ENCODE measurements around the gene CHTF8. TPM values are rescaled to one million over a fixed set of nuclear protein-coding genes. Genes with fewer than 3 reads are reported as not detected.

The CHTF8 gene
- total and polyA plus RNA-seq, 10 donors: 46.9 to 125 (median 88.5) TPM

DNA sequence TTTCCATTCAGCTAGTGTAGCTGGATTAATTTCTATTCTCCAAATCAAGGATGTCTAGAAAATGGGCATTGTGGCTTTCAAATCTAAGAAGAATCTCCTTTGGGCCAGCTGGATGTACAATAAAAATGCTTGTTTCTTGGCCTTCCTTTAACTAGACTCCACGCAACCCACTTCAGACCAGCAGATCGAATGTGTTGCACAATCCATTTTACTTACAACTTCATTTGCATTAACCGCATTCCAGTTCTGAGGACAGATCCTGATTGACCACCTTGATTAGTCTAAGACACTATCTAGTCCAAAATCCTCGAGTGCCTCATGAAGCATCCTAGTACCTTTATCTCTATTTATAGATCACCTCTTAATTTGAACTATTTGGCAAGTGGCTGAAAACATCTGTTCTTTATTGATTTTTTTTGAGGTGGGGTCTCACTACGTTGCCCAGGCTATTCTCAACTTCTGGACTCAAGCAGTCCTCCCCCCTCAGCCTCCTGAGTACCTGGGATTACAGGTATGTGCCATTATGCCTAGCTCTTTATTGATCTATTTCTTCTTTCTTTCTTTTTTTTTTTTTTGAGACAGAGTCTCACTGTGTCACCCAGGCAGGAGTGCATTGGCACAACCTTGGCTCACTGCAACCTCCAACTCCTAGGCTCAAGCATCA lies 47.2 kb downstream of the CHTF8 start:
- H3K4me1 ChIP-seq: no peaks in the 10 kb centered on the region
- H3K9me3 ChIP-seq: no peaks in the 10 kb centered on the region
- no peak overlapping the region for H3K4me3 ChIP-seq
- no peak overlapping the region for H3K27ac ChIP-seq
- intact Hi-C loops (cut with DNase I; ENCODE audit: low total_unique reads): no loop called here
- no peak for TF ChIP-seq POLR2AphosphoS5 (IDR thresholded peaks at IDR 0.05)
- no peak for TF ChIP-seq POLR2A (IDR thresholded peaks at IDR 0.05)
- TF ChIP-seq CTCF (IDR thresholded peaks at IDR 0.05 in 8 of 11, conservative IDR thresholded peaks at IDR 0.05 in 3 of 11): no peak
- no peaks in the 10 kb centered on the region for H3K27me3 ChIP-seq (replicated peaks in 1 of 7)
- 75 to 83% (median 82%) methylated on average over 5 of the region's 5 CpGs for WGBS, 5 donors
- H3K36me3 ChIP-seq: peaks cover 0 to 37% (median 15%) of the 10 kb centered on the region in 6 donors
- DNase-seq: no peak

DNA sequence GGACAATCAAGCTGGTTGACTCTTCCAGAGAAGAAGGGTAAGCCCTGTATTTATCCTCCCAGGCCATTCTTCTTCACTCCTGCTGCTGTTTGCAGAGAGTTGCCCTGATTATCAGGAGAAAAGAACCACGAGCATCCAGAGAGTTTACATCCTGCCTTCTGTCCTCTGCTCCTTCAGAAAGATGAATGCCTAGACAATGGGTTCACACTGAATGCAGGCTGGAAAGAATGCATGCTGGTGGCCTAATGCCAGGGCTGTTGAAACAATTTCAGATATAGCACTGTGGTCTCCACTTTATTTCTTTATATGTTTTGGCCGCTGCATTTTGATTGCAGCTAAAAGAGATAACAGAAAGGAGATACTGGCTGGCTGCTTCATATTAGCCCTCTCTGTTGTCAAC lies 48.1 kb downstream of the CHTF8 start:
- TF ChIP-seq POLR2A (IDR thresholded peaks at IDR 0.05): no peak
- no peak for TF ChIP-seq CTCF (IDR thresholded peaks at IDR 0.05 in 8 of 11, conservative IDR thresholded peaks at IDR 0.05 in 3 of 11)
- no peak for TF ChIP-seq POLR2AphosphoS5 (IDR thresholded peaks at IDR 0.05)
- no peak for DNase-seq
- intact Hi-C loops (cut with DNase I; ENCODE audit: low total_unique reads): no loop called here
- Histone ChIP-seq H3K9me3 (no peaks in the 10 kb centered on the region), H3K27ac (no peak overlapping the region), H3K27me3 (replicated peaks in 1 of 7) (no peaks in the 10 kb centered on the region), H3K4me3 (no peak overlapping the region), H3K36me3 (peaks cover 0 to 37% (median 15%) of the 10 kb centered on the region in 6 donors), H3K4me1 (no peaks in the 10 kb centered on the region)
- WGBS, 5 donors: 86 to 93% (median 91%) methylated on average over 2 of the region's 2 CpGs

GRCh38 chr16:69083306-69083941 lies 49.0 kb downstream of the CHTF8 start:
- DNase-seq: no peak
- WGBS, 5 donors: 91 to 96% (median 93%) methylated on average over 11 to 16 of the region's 16 CpGs
- H3K27me3 ChIP-seq (replicated peaks in 1 of 7): no peaks in the 10 kb centered on the region

More at GRCh38 chr16:69083306-69083941, 49.0 kb downstream of the CHTF8 start:
- intact Hi-C loops (cut with DNase I; ENCODE audit: low total_unique reads): no loop called here
- TF ChIP-seq POLR2AphosphoS5 (IDR thresholded peaks at IDR 0.05): peak in 1 of 3 donors; percentile 26
- TF ChIP-seq POLR2A (IDR thresholded peaks at IDR 0.05): no peak
- no peak for TF ChIP-seq CTCF (IDR thresholded peaks at IDR 0.05 in 8 of 11, conservative IDR thresholded peaks at IDR 0.05 in 3 of 11)
- H3K4me3 ChIP-seq: no peak overlapping the region
- no peaks in the 10 kb centered on the region for H3K9me3 ChIP-seq
- H3K36me3 ChIP-seq: peaks cover 0 to 37% (median 15%) of the 10 kb centered on the region in 6 donors
- H3K4me1 ChIP-seq: no peaks in the 10 kb centered on the region
- H3K27ac ChIP-seq: no peak overlapping the region
